Measurements from ENCODE around the gene PLCL1. TPM values are rescaled to one million over a fixed set of nuclear protein-coding genes. Genes with fewer than 3 reads are reported as not detected.

PLCL1 gene
- total and polyA plus RNA-seq, 2 donors from 2014 or later: 13.6 to 14.7 TPM

DNA sequence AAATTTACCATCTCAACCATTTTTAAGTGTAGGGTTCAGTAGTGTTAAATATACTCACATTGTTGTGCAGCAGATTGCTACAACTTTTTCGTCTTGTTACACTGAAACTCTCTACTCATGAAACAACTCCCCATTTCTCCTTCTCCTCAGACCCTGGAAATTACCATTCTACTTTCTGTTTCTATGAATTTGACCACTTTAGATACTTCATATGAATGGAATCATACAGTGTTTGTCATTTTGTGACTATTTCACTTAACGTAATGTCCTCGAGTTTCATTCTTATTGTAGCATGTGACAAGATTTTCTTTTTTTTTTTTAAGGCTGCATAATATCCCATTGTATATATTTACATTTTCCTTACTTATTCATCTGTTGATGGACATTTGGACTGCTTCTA lies 203.8 kb downstream of the PLCL1 start:
- intact Hi-C loops (cut with DNase I): no loop called here
- peaks cover 0 to 7% (median 0%) of the 10 kb centered on the region in 3 donors for H3K9me3 ChIP-seq (ENCODE audit: control insufficient read depth in 2 of 3, insufficient read depth in 1 of 3, low read length in 3 of 3)
- TF ChIP-seq, protein P1, sequence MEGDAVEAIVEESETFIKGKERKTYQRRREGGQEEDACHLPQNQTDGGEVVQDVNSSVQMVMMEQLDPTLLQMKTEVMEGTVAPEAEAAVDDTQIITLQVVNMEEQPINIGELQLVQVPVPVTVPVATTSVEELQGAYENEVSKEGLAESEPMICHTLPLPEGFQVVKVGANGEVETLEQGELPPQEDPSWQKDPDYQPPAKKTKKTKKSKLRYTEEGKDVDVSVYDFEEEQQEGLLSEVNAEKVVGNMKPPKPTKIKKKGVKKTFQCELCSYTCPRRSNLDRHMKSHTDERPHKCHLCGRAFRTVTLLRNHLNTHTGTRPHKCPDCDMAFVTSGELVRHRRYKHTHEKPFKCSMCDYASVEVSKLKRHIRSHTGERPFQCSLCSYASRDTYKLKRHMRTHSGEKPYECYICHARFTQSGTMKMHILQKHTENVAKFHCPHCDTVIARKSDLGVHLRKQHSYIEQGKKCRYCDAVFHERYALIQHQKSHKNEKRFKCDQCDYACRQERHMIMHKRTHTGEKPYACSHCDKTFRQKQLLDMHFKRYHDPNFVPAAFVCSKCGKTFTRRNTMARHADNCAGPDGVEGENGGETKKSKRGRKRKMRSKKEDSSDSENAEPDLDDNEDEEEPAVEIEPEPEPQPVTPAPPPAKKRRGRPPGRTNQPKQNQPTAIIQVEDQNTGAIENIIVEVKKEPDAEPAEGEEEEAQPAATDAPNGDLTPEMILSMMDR (IDR thresholded peaks at IDR 0.05; ENCODE audit: borderline replicate concordance, extremely low read depth, insufficient read depth): no peak
- no peaks in the 10 kb centered on the region for H3K36me3 ChIP-seq (ENCODE audit: control insufficient read depth in 2 of 3, insufficient read depth in 3 of 3, low read length in 3 of 3)
- H3K27ac ChIP-seq (ENCODE audit: low read depth in 2 of 2, low read length in 2 of 2): no peak overlapping the region
- H3K4me3 ChIP-seq (ENCODE audit: low read length in 3 of 3): no peak overlapping the region
- no peaks in the 10 kb centered on the region for H3K27me3 ChIP-seq (ENCODE audit: control insufficient read depth, insufficient read depth, low read length)
- peaks cover 0 to 17% (median 0%) of the 10 kb centered on the region in 3 donors for H3K4me1 ChIP-seq (ENCODE audit: control insufficient read depth in 2 of 3, insufficient read depth in 2 of 3, low read depth in 1 of 3, low read length in 3 of 3)
- FAIRE-seq (no peak), DNase-seq (no peak)
- H3K9ac ChIP-seq (ENCODE audit: low read length in 3 of 3): no peak overlapping the region

DNA sequence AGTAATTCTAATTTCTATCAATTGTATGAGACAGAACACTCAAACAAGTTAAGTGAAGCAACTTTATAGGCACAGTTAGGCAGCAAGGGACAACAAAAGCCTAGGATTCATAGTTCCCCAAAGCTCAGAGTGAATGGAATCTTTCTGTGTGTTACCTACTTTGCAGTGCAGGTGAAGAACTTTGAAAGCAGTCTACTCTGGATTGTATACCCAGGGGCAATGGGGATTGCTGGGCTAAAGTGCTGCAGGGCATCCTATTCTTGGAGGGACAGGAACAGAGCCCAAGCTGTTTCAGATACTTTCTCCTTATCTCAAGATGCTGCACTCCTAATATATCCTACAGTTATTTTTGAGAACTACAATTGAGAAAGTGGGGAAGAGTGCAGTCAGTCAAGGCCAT lies 207.6 kb downstream of the PLCL1 start:
- Histone ChIP-seq H3K36me3 (ENCODE audit: control insufficient read depth in 2 of 3, insufficient read depth in 3 of 3, low read length in 3 of 3) (no peaks in the 10 kb centered on the region), H3K9me3 (ENCODE audit: control insufficient read depth in 2 of 3, insufficient read depth in 1 of 3, low read length in 3 of 3) (peaks cover 0 to 7% (median 0%) of the 10 kb centered on the region in 3 donors), H3K4me3 (ENCODE audit: low read length in 3 of 3) (no peak overlapping the region), H3K27ac (ENCODE audit: low read depth in 2 of 2, low read length in 2 of 2) (no peak overlapping the region), H3K27me3 (ENCODE audit: control insufficient read depth, insufficient read depth, low read length) (no peaks in the 10 kb centered on the region), H3K9ac (ENCODE audit: low read length in 3 of 3) (no peak overlapping the region), H3K4me1 (ENCODE audit: control insufficient read depth in 2 of 3, insufficient read depth in 2 of 3, low read depth in 1 of 3, low read length in 3 of 3) (peaks cover 0 to 3% (median 0%) of the 10 kb centered on the region in 3 donors)
- intact Hi-C loops (cut with DNase I): no loop called here
- DNase-seq (no peak), FAIRE-seq (no peak)
- TF ChIP-seq, protein P1 (IDR thresholded peaks at IDR 0.05; ENCODE audit: borderline replicate concordance, extremely low read depth, insufficient read depth): no peak

DNA sequence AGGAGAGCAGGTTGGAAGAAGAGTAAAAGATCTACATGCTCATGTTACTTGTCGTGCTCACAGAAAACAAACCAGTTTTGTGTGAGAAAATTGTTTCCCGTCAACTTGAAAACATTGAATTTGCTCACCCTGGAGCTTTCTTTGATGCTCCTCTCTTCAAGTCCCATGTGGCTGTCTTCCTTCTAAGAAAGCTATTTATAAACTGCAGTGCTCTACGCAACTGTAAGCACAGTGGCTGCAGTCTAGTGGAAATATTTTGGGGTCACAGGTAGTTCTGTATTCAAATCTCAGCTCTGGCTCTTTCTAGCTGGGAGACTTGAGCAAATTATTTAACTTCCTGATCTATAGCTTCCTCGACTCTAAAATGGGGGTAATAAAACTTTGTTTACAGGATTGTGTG lies 211.8 kb downstream of the PLCL1 start:
- no peak overlapping the region for H3K27ac ChIP-seq (ENCODE audit: low read depth in 2 of 2, low read length in 2 of 2)
- no peak overlapping the region for H3K9ac ChIP-seq (ENCODE audit: low read length in 3 of 3)
- H3K4me3 ChIP-seq (ENCODE audit: low read length in 3 of 3): no peak overlapping the region
- no peak for DNase-seq
- TF ChIP-seq, protein P1 (IDR thresholded peaks at IDR 0.05; ENCODE audit: borderline replicate concordance, extremely low read depth, insufficient read depth): no peak
- H3K36me3 ChIP-seq (ENCODE audit: control insufficient read depth in 2 of 3, insufficient read depth in 3 of 3, low read length in 3 of 3): no peaks in the 10 kb centered on the region
- peaks cover 0 to 7% (median 0%) of the 10 kb centered on the region in 3 donors for H3K9me3 ChIP-seq (ENCODE audit: control insufficient read depth in 2 of 3, insufficient read depth in 1 of 3, low read length in 3 of 3)
- intact Hi-C loops (cut with DNase I): no loop called here
- FAIRE-seq: no peak
- no peaks in the 10 kb centered on the region for H3K4me1 ChIP-seq (ENCODE audit: control insufficient read depth in 2 of 3, insufficient read depth in 2 of 3, low read depth in 1 of 3, low read length in 3 of 3)
- no peaks in the 10 kb centered on the region for H3K27me3 ChIP-seq (ENCODE audit: control insufficient read depth, insufficient read depth, low read length)

DNA sequence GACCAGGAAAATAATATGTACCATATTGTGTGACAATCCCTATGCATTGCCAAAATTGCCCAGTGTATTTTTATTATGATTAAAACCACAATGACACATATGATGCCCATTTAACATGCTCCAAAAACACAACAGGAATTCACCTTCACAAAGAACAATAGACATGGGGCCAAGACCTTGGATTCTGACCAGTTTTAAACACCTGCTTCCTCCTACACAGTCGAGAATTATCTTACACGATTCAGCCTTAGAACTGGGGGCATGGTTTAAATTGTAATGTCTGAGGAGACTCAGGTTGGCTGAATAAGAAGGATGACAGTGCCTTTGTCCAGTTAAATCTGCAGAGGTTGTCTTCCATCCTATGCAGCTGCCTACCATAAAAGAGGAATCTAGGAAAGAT lies 212.7 kb downstream of the PLCL1 start:
- Histone ChIP-seq H3K36me3 (ENCODE audit: control insufficient read depth in 2 of 3, insufficient read depth in 3 of 3, low read length in 3 of 3) (no peaks in the 10 kb centered on the region), H3K27ac (ENCODE audit: low read depth in 2 of 2, low read length in 2 of 2) (no peak overlapping the region), H3K4me1 (ENCODE audit: control insufficient read depth in 2 of 3, insufficient read depth in 2 of 3, low read depth in 1 of 3, low read length in 3 of 3) (no peaks in the 10 kb centered on the region), H3K27me3 (ENCODE audit: control insufficient read depth, insufficient read depth, low read length) (no peaks in the 10 kb centered on the region), H3K9ac (ENCODE audit: low read length in 3 of 3) (no peak overlapping the region), H3K4me3 (ENCODE audit: low read length in 3 of 3) (no peak overlapping the region), H3K9me3 (ENCODE audit: control insufficient read depth in 2 of 3, insufficient read depth in 1 of 3, low read length in 3 of 3) (peaks cover 0 to 4% (median 0%) of the 10 kb centered on the region in 3 donors)
- intact Hi-C loops (cut with DNase I): no loop called here
- FAIRE-seq: no peak
- TF ChIP-seq, protein P1 (IDR thresholded peaks at IDR 0.05; ENCODE audit: borderline replicate concordance, extremely low read depth, insufficient read depth): no peak
- DNase-seq: no peak

All from kidney (tissue), 14 donors.